ENCODE data around the gene NADK.
"Not testable (repeated sequence)": the region's sequence is repeated elsewhere in the genome, so short reads cannot be mapped to it uniquely, and the experiment has no call there.

The NADK gene

DNA sequence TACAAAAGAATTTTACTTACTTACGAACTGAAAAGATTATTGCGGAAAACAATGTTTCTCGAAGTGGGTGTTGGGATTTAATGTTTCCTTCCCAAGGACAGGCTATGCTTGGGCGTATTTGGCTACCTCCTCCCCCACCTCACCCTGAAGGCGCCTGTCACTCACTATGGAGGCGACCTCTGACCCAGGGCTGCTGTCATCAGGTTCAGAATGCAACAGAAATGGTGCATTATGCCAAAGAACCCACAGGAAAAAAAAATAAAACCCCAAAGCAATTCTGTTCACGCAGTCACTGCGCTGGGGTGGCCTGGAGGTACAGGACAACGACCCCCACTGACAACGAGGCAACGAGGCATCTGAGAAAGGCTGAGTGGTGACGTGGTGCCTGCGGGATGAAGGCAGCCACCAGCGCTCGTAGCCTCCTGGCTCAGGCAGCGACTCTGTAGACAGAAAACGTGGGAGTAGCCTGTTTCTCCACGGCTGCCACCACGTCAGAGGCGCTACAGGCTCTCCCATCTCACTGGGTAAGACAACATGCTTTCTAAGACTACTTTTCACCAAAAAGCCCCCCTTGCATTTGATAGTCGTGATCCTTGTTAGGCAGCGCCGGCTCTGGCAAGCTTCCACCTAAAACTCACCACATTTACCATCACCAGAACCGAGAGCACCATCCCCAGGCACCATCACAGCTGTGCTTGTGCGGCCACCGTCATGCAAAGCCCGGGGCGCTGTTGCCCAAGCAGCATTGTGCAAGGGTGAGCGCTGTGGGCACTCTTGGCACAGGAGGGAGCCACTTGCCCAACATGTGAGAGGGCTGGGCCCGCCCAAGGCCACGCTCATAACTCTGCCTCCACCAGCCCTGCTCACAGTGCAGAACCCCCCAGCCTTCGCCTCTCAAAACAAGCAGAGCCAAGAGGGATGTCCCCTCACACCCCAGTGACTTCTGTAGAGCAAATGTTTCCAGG, 14.3 kb downstream of the NADK start:
- no peak for DNase-seq

DNA sequence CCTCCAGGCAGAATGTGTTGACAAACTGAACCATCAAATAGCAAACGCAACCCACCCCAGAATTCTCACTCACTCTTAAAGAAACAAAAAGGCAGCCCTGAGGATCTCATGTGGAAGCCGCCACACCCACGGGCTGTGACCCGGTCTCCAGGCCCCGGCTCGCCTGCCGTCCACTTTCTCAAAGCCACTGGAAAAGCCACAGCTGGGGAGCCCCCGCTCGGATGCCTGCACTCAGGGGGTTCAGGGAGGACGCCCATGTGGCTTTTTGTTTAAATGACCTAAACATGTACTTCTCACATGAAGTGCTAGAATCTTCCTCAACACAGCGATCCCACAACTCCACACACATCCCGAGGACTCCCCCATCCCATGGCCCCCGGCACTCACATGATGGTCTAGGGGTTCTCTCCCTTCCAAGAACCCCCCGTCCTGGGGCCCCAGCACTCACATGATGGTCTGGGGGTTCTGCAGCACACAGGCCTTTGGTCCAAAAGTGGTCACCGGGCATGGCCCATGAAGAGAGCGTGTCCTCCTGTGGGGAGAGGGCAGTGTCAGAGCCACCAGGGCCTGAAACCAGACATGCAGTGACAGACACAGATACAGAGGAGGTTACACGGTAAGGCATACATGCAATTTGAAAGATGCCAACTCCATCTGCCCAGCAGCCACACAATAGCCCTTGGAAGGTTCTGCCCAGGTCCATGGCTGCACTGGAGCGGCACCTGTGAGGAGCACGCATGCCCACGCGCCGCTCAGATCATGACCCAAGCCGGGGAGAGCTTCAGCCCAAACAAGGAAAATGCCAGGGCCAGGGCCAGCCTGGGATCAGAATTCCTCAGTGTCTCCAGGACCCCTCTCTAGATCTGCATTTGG, 16.5 kb downstream of the NADK start:
- DNase-seq = no peak

DNA sequence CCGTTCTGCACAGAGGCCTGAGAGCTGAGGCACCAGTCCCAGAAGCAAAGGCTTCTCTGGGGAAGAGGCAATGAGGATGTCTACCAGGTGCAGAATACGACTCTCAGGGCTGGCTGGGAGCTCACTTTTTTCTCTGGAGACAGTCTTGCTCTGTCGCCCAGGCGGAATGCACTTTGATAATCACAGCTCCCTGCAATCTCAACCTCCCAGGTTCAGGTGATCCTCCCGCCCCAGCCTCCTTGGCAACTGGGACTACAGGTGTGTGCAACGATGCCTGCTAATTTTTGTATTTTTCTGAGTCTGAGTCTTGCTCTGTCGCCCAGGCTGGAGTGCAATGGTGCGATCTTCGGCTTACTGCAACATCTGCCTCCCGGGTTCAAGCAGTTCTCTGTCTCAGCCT, 17.6 kb downstream of the NADK start:
- no peak for DNase-seq

DNA sequence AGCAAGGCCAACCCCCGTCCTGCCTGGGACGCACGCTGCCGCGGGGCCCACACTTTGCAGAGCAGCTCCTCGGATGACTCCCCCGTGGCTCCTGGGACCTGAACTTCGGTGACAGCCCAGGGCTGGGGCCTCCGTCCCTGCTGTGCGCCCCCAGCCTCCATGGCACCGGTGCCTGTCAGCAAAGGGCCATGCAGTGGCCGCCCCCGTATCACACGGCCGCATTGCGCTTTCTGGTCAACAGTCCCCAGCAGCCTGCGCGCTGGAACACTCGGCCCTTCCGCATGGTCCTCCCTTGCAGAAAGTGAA, 18.0 kb downstream of the NADK start:
- no peak for DNase-seq

DNA sequence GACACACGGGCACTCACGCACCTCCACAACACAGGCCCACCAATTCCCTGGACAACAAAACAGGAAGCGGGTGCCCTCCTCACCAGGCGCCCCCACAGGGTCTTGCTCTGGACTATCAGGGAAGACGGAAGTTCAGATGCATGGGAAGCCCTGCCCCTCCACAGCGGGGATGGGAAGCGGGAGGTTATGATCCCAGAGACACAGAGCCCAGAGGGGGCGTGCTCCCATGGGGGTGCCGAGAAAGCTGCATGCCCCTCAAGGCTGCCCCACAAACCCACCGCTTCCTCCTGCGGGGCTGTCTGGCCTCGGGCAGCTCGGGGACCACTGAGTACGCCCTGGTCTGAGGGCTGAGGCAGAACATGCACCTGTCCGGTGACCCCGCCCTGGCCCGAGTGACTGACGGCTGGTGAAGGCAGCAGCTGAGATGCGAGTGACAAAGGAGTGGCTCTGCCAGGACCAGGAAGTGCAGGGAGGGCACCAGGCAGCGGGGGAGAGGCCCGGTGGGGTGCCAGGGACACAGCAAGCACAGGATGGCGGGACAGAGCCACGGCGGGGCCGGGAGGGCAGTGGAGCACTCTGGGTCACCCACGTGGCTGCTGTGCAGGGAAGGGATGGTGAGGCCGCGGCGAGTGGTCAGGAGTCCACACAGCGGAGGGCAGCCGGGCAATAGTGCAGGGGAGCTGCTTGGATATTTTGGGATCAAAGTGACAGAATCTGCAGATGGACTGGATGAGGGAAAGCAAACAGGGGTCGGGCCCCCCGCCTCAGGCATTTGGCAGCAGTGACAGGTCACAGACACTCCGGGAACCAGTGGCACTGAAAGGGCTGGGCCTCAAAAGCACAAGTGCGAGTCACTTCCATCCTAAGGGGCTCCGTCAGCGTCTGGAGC, 18.6 kb downstream of the NADK start:
- DNase-seq = no peak

DNA sequence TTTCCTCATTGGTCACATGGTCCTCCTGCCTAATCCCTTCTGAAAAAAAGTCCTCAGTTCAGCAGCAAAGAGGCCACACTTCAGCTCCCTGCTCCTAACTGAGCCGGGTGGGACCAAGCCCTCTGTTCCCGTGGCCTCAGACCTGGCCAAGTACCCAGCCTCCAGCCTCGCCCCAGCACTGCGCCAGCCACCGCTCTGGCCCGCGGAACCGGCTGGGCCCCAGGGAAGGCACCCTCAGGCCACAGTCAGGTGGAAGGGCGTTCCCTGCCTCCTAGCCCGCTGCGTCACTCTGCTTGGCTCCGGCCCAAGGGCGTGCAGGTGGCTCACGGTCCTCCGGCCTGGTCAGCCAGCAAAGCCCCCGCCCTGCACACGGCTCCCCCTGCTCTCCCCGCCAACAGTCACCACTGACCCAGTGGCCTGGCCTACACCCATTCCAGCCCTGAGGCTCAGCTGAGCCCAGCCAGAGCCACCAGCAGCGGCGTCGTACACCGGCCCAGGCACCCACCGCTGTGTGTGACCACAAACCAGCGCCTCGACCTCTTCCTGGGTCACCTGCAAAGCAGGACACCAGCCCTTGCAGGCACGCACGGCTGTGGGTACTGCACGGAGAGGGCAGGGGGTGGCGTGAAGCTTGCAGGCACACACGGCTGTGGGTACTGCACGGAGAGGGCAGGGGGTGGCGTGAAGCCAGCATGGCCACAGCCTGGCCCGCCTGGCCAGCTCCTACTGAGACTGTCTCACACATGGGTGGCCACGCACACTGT, 19.4 kb downstream of the NADK start:
- DNase-seq = no peak

DNA sequence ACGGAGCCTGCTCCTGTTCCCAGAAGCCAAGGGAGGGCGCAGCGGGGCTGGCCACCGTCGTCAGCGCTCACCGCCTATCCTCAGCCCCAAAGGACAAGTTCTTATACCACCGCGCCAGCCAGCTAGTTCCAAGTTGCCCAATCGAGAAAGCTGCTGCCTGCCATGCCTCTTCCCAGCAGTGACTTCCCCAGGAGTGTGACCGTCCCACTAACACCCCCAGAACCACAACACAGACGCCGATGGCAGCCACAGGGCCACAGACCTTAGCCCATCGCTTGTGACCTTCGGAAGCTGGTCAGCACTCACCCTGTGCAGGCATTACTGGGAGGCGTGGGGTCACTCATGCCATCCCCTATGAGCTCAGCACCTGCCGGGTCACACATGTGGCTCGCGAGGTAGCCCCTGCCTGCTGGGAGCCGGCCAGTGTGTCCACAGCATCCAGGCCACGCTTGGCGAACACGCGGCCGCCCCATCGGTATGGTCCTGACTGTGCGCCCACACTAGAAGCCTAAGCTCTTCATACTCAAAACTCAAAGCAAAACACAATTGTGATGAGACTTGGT, 20.1 kb downstream of the NADK start:
- no peak for DNase-seq

DNA sequence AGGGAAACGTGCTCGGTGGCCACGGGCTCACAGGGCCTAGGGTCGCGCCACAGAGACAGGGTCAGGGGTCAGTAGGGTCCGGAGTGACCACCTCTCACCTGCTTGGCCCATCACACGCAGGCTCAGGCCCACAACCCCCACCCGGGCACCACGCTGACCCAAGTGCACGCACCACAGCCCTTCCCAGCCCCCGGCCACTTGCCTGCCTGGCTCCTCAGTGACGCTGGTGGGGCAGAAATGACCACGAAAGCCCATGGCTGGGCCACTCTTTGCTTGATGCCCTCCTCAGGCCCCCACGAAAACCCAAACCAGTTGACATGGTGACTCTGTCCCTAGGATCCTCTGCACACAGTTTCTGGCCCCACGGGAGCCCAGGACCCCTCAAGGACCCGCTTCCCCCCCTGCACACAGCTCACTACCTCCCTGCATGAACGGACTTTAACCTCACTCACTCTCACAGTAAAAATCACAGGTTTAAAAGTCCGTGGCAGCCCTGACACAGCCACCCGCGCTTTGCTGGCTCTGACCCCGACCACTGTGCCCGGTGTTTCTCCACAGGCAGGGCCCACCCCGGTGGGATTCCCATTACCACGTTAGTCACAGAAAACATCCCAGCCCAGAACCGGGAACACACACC, 20.7 kb downstream of the NADK start:
- DNase-seq = no peak

DNA sequence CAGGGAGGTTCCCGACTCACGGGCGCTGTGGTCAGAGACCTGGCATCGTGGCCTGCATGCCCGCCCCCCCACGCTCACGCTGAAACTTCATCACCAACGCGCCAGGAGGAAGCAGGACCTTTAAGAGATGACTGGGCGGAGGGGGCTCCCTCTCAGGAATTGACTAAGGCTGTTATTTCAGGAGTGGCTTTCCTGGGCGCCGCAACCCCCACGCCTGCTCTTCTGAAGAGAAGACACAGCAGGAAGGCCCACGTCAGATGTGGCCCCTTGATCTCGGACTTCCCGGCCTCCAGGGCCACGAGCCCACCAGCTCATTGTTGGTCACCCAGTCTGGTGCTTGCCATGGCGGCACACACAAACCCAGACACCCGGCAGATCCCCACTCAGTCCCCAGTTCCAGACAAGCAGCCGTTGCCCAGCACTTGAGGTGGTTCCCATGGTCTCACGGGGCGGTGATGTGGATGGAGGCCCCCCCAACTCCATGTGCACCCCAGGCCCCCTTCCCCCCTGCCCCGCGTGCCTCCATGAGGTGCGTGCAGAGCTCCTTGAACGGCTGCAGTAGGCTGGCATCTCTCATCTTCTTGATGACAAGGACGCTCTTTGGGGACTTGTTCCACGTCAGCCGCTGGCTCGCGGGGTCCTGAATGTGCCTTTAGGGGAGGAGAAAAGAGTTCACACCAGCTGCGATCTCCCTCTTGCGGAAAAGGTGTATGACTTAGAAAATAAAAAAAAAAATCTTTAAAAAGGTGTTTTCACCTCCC, 21.4 kb downstream of the NADK start:
- no peak for DNase-seq

DNA sequence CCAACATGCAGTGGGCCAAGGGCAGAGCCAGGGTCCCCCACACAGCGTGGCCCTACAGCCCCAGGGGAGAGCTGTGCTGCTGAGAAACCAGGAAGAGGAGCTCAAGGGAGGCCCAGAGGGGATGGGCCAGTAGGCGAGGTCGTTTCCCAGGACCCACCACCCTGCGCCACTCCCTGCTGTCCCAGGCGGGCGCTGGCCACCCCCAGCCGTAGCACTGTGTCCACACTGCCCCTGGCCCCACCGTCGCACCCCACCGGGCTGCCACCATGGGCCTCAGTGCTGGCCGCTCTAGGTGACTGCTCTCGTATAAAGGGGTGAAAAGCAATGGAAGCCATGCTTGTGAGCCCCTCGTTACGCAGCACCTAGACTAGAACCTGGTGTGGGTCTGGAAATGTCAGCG, 22.4 kb downstream of the NADK start:
- no peak for DNase-seq

DNA sequence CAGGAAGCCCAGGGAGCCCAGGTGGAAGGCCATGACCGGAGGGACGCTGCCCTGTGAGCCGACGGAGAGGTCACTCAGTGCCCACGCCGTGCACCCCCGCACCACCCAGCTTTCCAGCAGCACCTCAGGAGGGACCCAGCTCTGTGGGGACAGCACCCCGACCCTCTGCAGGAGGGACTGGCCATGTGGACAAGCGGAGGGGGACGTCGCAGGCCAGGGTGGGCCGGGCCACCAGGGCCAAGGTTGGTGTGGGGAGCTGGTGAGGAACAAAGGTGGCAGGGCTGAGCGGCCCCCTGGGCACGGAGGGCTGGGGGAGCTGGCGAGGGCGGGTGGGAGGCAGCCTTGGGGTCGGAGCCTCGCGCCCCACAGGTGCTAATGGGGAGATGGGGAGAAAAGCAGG, 22.8 kb downstream of the NADK start:
- no peak for DNase-seq

DNA sequence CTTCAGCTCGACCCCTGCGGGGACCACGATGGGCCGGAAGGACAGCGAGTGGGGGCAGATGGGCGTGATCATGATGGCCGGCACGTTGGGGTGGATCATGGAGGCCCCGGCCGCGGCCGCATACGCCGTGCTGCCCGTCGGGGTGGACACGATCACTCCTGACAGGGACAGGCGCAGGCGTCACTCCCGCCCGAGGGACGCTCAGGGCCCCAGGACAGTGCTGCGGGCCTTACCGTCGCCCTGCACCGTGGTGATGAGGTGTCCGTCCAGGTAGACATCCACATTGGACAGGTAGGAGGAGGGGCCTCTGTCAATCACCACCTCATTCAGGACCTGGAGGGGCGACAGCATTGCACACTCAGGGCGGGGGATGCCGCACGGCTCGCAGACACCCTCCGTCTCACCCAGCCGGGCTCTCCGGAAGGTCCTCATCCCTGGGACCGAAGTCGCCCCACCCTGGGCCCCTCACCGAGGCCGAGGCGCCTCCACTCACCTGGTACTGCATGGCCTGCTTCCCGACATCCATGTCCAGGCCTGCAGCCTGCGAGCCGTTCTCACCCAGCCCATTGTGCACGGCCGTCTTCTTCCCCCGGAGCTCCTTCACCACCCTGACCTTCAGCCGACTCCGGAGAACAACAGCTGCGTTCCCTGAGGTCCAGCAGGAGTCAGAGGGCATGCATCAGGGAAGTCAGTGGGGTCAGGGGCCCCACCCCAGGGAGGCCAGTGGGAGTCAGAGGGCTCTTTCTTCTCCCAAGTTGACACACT, 24.0 kb downstream of the NADK start:
- DNase-seq = no peak

DNA sequence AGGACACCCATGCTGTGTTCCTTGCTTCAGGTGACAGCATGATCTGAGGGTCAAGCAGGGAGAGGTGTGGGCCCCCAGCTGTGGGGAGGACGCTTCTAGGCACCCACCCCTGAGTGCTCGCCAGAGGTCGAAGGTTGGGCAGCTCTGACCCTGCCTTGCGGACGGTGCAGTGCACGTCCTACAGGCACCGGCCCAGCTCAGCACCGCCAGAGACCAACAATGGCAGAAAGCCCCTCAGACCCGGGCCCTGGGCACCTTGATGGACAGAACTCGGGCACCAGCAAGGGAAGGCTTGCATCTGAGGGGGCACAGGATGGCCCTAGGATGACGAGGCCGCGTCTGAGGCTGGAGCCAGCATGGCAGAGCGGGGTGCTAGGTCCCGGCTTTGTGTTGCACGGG, 24.7 kb downstream of the NADK start:
- DNase-seq = no peak

DNA sequence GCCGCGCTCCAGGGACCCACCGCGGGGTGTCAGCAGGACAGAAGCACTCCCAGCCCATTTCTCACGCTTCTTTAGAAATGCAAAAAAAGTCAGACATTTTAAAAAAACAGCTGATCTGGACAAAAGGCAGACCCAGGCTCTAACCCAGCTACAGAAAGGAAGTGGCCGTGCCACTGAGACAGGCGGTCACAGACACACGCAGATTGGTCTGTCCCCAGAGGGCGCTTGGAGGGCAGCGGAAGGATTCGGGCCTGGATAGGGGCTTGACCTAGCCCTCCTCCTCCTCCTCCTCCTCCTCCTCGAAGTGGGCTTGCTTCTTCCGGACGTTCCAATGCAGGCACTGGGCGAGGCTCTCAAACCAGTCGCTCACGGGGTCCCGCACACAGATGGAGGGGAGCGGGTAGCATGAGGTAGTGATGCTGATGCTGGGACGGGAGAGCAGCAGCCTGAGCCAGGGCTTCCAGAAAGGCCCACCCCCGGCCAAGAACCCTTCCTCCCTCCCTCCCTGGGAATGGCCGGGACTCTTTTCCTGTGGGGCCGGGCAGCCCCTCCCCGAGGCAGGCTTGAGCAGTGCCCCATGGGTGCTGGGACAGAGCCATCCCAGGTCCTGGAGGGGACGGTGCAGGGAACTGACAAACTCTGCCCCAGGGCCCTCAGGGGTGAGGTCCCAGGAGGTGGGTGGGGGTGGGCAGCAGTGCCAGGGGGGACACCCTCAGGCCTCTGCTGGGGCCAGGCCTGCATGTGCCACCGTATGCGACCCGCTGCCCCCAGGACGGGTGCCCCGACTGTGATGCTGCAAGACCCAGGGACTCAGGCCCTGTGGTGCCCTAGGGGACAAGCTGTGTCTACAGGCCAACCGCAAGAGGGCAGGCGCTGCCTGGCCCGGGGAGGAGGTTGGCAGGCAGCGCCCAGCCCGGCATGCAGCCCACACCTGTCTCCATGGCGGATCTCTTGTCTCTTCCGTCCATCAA, 25.3 kb downstream of the NADK start:
- DNase-seq = no peak

DNA sequence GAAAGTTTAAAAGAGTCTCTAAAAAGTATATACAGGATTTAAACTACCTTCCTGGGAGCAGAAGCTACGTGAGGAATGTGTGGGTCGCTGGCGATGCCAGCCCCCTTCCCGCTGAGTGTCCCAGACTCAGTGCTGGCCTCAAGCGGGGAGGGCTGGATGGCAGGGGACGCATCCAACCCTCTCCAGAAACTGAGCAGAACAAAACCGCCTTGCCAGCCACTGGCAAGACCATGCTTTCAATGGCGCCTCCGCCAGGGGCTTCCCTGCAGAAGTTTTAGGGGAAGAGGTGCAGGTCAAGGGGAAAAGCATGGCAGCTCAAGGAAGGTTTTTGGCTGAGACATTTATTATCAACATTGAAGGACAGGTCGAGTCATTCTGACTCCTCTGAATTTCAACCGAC, 26.1 kb downstream of the NADK start:
- DNase-seq = no peak

DNA sequence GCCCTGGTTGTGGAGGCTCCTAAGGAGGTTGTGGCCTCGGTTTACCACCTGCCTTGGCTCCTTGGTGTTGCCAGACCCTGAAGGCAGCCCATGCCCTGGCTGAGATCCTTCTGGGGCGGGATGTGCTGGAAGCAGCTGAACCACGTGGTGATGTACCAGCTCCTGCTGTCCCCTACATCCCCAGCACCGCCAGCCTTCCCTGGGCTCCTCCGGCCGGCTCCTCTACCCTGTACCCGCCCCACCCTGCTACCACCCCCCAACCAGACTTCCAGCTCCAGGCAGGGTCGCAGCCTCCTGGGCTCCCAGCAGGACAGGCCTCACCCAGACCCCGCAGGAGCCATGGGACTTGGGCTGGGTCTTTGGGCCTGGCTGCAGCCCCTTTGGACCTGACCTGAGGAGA, 28.3 kb downstream of the NADK start:
- DNase-seq = not testable (repeated sequence)

DNA sequence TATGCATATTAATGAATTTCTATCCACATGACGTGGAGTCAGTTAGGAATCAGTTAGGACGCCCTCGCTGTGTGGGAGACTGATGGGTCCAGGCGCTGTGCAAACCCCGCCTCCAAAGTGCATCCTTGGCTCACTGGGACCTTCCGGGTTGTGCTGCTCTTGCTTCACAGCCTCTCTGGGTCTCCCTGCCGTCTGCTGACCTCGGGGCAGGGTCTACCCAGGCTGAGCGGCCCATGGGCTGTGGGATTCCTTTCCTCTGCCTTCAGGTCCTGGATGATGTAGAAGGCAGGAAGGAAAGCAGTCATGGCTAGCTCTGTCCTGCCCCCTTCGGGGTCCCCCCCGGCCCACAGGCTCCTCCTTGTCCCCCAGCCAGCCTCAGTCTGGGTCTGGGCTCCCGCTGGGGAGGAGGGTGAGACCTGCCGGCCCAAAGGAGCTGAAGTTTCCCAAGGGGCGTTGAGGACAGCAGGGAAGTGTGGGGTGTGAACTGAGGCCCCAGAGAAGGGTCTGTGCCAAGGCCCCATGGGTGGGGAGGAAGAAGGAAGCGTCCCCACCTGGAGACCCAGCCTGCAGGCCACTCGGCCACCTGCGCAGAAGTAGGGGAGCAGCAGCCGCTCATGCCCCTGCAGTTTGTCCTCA, 29.5 kb downstream of the NADK start:
- no peak for DNase-seq

DNA sequence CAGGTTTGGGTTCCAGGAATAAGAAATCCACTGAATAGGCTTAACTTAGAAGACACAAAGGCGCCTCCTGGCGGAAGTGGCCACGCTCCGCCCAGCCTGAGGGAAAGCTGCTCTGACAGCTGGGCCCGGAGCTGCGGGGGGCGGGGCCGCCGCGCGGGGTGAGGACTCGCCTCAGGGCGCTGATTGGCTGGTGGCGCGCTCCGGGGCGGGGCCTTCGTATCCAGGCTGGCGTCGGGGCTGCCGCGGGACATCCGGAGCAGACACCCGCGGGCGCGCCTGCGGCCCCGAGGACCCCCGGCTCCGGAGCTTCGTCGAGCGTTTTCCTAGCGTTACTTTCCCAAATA, 31.7 kb downstream of the NADK start:
- DNase-seq = not testable (repeated sequence)

All from NCI-H1092 treated with DMSO at 0.1 percent for 48 hours (cell line).